GM12878 (cell line): Measurements from ENCODE around the gene AGTPBP1. TPM values are rescaled to one million over a fixed set of nuclear protein-coding genes. Genes with fewer than 3 reads are reported as not detected.

Experiments used
- ATAC-seq: fragments of 200-7000 bp; cut with Tn5 transposase; 3 replicates; pipeline ENCODE4 v1.9.1; 2020; ENCODE audit warnings: mild to moderate bottlenecking, moderate library complexity
- BruUV-seq: library from RNA; stranded (reverse); fragments of 400-500 nt; replicated peaks from 2 replicates; lab custom pipeline; 2021; lab: Mats Ljungman, UMichigan
- CTCF ChIA-PET: fragments of 300-600 bp; sonication (Branson Sonifier 250); formaldehyde crosslinking; extraction: SDS; loops from one replicate; lab custom pipeline; 2021; ENCODE audit warnings: inconsistent platforms; lab: Yijun Ruan, JAX
- POLR2A ChIA-PET: fragments of 350-600 bp; formaldehyde crosslinking; extraction: SDS; loops from one replicate; lab custom pipeline; 2021; ENCODE audit warnings: inconsistent platforms; lab: Charles Lee
- RAD21 ChIA-PET: fragments of 300-600 bp; sonication (Branson Sonifier 250); formaldehyde crosslinking; loops from one replicate; lab custom pipeline; 2023; ENCODE audit warnings: antibody characterized with exemption; ENCODE audit not compliant: unreplicated experiment; lab: Charles Lee
- SMC1A ChIA-PET: fragments of 300-600 bp; sonication (Branson Sonifier 250); formaldehyde crosslinking; loops from one replicate; lab custom pipeline; 2023; ENCODE audit not compliant: unreplicated experiment, uncharacterized antibody; lab: Charles Lee
- DNase-seq: peaks from one replicate; pipeline ENCODE4 v3.0.0-alpha.2; 2011; ENCODE audit warnings: low read depth, low spot score
- FAIRE-seq: peaks from 3 replicates; lab custom pipeline; 2011; peaks lifted over from hg19 to GRCh38; lab: Jason Lieb, UNC
- H2AFZ ChIP-seq: 2 replicates; pipeline ENCODE4 v1.6.0; 2011; ENCODE audit warnings: low read depth, low read length, control low read depth; ENCODE audit not compliant: control insufficient read depth
- H3K27ac ChIP-seq: 2 replicates; pipeline ENCODE4 v1.5.1; 2011; ENCODE audit warnings: control low read depth; ENCODE audit not compliant: control insufficient read depth, insufficient read depth
- H3K27me3 ChIP-seq, 2 experiments: replicated peaks in 1 of 2; 2 replicates each; pipeline versions ENCODE4 v1.6.0 to v1.6.1; 2011; ENCODE audit warnings: low read length in 1 of 2; ENCODE audit not compliant: control insufficient read depth in 2 of 2, insufficient read depth in 2 of 2
- H3K36me3 ChIP-seq, 2 experiments: 2 replicates each; pipeline ENCODE4 v1.5.1; 2011; ENCODE audit warnings: low read length in 1 of 2; ENCODE audit not compliant: control insufficient read depth in 2 of 2, insufficient read depth in 2 of 2
- H3K4me1 ChIP-seq: 2 replicates; pipeline ENCODE4 v1.6.1; 2011; ENCODE audit warnings: mild to moderate bottlenecking, low read length, moderate library complexity, mixed read lengths; ENCODE audit not compliant: control insufficient read depth, insufficient read depth
- H3K4me2 ChIP-seq: 2 replicates; pipeline ENCODE4 v1.6.0; 2011; ENCODE audit warnings: control low read depth; ENCODE audit not compliant: control insufficient read depth, insufficient read depth
- H3K4me3 ChIP-seq: fragments of 200-600 bp; sonication (generic); 2 replicates; pipeline ENCODE4 v1.5.1; 2016
- H3K79me2 ChIP-seq: 2 replicates; pipeline ENCODE4 v1.6.0; 2011; ENCODE audit warnings: low read length; ENCODE audit not compliant: control insufficient read depth, insufficient read depth
- H3K9ac ChIP-seq: 2 replicates; pipeline ENCODE4 v1.8.0; 2011; ENCODE audit warnings: low read length, control low read depth, mixed read lengths; ENCODE audit not compliant: control insufficient read depth, insufficient read depth
- H3K9me3 ChIP-seq: replicated peaks from 3 replicates; pipeline ENCODE4 v1.5.1; 2011; ENCODE audit warnings: mild to moderate bottlenecking, low read length; ENCODE audit not compliant: control insufficient read depth, insufficient read depth
- H4K20me1 ChIP-seq: 2 replicates; pipeline ENCODE4 v1.6.0; 2011; ENCODE audit not compliant: control insufficient read depth, insufficient read depth
- ATF7 ChIP-seq: fragments of 450-650 bp; IDR thresholded peaks from 2 replicates; pipeline ENCODE4 v1.6.1; 2016; ENCODE audit warnings: low read depth, mild to moderate bottlenecking
- PAX5 ChIP-seq: IDR thresholded peaks from 2 replicates; pipeline ENCODE4 v1.6.1; 2011; ENCODE audit warnings: low read depth, low read length, borderline replicate concordance
- PBX3 ChIP-seq: IDR thresholded peaks from 2 replicates; pipeline ENCODE4 v1.6.1; 2011; ENCODE audit warnings: mild to moderate bottlenecking, low read depth, low read length, moderate library complexity; ENCODE audit not compliant: insufficient replicate concordance
- PKNOX1 ChIP-seq: fragments of 450-650 bp; IDR thresholded peaks from 2 replicates; pipeline ENCODE4 v1.6.1; 2016; ENCODE audit warnings: mild to moderate bottlenecking
- WGBS: methylation state at CpG from one replicate; pipeline ENCODE4 v1.1.6; 2016; ENCODE audit warnings: low lambda C conversion rate; ENCODE audit not compliant: insufficient replicate concordance, insufficient coverage; ENCODE audit errors: missing lambda C conversion rate; 5-methylcytosine and 5-hydroxymethylcytosine counted together
- in situ Hi-C: fragments of 300-500 bp; cut with MboI; formaldehyde crosslinking; loops from 9 replicates; pipeline ENCODE4 v1.14.3; 2018; ENCODE audit warnings: mixed read lengths
- intact Hi-C: fragments of 100-400 bp; cut with micrococcal nuclease; formaldehyde crosslinking; loops from one replicate; pipeline ENCODE4 v1.14.2; 2022; ENCODE audit not compliant: unreplicated experiment
- polyA plus RNA-seq, 11 experiments: library from polyadenylated mRNA; depleted of rRNA in 4 of 11; unstranded in 6 of 11; stranded (reverse) in 5 of 11; fragments of >200 nt; fragmentation: Nextera tagmentation in 4 of 11; fragmentation: Illumina TruSeq in 1 of 11; extraction: Ambion mirVana in 4 of 11; extraction: Trizol in 1 of 11; gene quantifications; 1 replicate in 1 of 11; 2 replicates in 10 of 11; pipeline versions ENCODE4 v1.2.1 to v1.2.3, GENCODE V29; 2011 to 2016; ENCODE audit warnings: inconsistent platforms in 2 of 11, missing spikeins in 2 of 11, low read depth in 1 of 11
- total RNA-seq, 4 experiments: library from RNA; depleted of rRNA in 3 of 4; stranded (reverse); fragments of >200 nt in 3 of 4; fragmentation: Illumina TruSeq in 1 of 4; extraction: Trizol in 1 of 4; gene quantifications; 2 replicates each; pipeline versions ENCODE4 v1.2.1 to v1.2.3, GENCODE V29; 2013 to 2021

Gene AGTPBP1
- total and polyA plus RNA-seq, 10 of the 15 experiments (the other 5 are each of a cell fraction or from before 2014, with no cell fraction given), result 6.1 to 35.2 (median 20.0) TPM

GRCh38 chr9:85536514-85536913 lies 205.2 kb downstream of the AGTPBP1 start (continued):
- TF ChIP-seq ATF7, result no peak

- H3K27ac ChIP-seq, result no peak overlapping the region
- TF ChIP-seq PAX5 (no peak), PKNOX1 (no peak), PBX3 (no peak)
- ChIA-PET SMC1A (no interaction called here), CTCF (interaction anchor here (1.4 kb wide), 1 partner anchor 74 kb away, joined by 3 read pairs; no protein-coding TSS in a partner anchor), RAD21 (no interaction called here), POLR2A (no interaction called here)
- no peaks in the 10 kb centered on the region for H3K4me1 ChIP-seq
- no peaks in the 10 kb centered on the region for H3K27me3 ChIP-seq
- in situ Hi-C loops, result no loop called here
- ATAC-seq, result no peak
- FAIRE-seq, result no peak
- intact Hi-C loops, result no loop called here
- no peaks in the 10 kb centered on the region for H3K79me2 ChIP-seq
- no peak overlapping the region for H2AFZ ChIP-seq
- 94% methylated on average over 2 of the region's 2 CpGs for WGBS
- no peaks in the 10 kb centered on the region for H3K9me3 ChIP-seq
- H3K36me3 ChIP-seq, result no peaks in the 10 kb centered on the region
- no peak for DNase-seq
- no peak overlapping the region for H3K4me2 ChIP-seq
- H3K4me3 ChIP-seq, result no peak overlapping the region
- H3K9ac ChIP-seq, result no peak overlapping the region
- no peaks in the 10 kb centered on the region for H4K20me1 ChIP-seq
- no TSS peak for BruUV-seq
These were observed 205.7 kb downstream of the AGTPBP1 start for GRCh38 chr9:85536076-85536475.
